ENCODE results near the gene CERS6. TPM values are rescaled to one million over a fixed set of nuclear protein-coding genes. Genes with fewer than 3 reads are reported as not detected.

Gene CERS6
- total and polyA plus RNA-seq, 10 of the 15 experiments (the other 5 are each of a cell fraction or from before 2014, with no cell fraction given) = 1.3 to 20.4 (median 14.1) TPM

DNA sequence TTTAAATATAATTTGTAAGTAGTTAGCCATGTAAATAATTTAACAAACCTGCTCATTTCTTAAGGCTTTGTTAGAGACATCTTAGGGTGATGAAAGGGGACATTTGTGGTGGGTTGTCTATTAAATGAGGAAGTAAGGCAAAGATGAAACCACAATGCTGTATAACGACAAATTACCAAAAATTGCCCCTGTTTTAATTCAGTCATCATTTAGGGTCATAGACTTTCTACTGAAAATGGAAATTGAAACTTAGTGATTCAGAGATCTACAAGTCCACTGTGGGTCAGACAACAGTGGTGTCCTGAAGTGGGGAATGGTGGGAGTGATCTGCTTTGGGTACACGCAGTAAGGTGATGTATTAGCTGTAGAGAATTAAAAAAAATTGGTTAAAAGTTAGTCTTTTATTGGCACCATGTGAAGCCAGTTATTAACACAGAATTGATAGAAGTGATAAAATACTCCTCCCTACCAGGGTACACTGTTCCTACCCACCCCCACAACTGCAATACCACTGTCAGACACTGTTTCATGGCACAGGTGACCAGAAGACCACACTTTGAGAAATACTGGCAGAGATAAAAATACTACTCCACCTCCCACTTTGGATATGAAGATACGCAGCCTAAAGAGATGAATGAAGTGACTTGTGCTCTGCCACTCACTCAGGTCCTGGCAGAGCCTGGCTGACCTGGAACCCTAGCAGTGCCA lies 13.4 kb downstream of the CERS6 start (continued):
- TF ChIP-seq BHLHE40 (IDR thresholded peaks at IDR 0.05; ENCODE audit: borderline replicate concordance in 1 of 2, low read depth in 2 of 2, low read length in 1 of 2) (peak; percentile 27 to 28; a peak in 1 of 4 replicates), WRNIP1 (IDR thresholded peaks at IDR 0.05; ENCODE audit: borderline replicate concordance, low read depth, low read length) (no peak), ASH2L (IDR thresholded peaks at IDR 0.05; ENCODE audit: borderline replicate concordance, low read depth) (no peak), RUNX3 (IDR thresholded peaks at IDR 0.05; ENCODE audit: low read length) (peak; percentile 92), EED (IDR thresholded peaks at IDR 0.05; ENCODE audit: low read depth) (0 out of 2 replicates have a peak, but pooled peaks have one; percentile 22), CREM (IDR thresholded peaks at IDR 0.05; ENCODE audit: low read depth) (0 out of 2 replicates have a peak, but pooled peaks have one; percentile 20), EZH2 (IDR thresholded peaks at IDR 0.05; ENCODE audit: borderline replicate concordance, control insufficient read depth, low read depth, low read length) (no peak), MYB (IDR thresholded peaks at IDR 0.05; ENCODE audit: borderline replicate concordance, low read depth, low read length) (no peak), CREB1 (IDR thresholded peaks at IDR 0.05; ENCODE audit: low read depth) (no peak), RBBP5 (conservative IDR thresholded peaks at IDR 0.05) (no peak), CHD1 (IDR thresholded peaks at IDR 0.05; ENCODE audit: low read depth, low read length) (no peak), ESRRA (IDR thresholded peaks at IDR 0.05; ENCODE audit: low read length) (no peak), CBX5 (IDR thresholded peaks at IDR 0.05; ENCODE audit: low read depth) (no peak), KLF5 (IDR thresholded peaks at IDR 0.05; ENCODE audit: partially characterized antibody) (no peak), TBL1XR1 (IDR thresholded peaks at IDR 0.05; ENCODE audit: low read depth, low read length) (0 out of 2 replicates have a peak, but pooled peaks have one; percentile 45)
- TF ChIP-seq, protein P1, sequence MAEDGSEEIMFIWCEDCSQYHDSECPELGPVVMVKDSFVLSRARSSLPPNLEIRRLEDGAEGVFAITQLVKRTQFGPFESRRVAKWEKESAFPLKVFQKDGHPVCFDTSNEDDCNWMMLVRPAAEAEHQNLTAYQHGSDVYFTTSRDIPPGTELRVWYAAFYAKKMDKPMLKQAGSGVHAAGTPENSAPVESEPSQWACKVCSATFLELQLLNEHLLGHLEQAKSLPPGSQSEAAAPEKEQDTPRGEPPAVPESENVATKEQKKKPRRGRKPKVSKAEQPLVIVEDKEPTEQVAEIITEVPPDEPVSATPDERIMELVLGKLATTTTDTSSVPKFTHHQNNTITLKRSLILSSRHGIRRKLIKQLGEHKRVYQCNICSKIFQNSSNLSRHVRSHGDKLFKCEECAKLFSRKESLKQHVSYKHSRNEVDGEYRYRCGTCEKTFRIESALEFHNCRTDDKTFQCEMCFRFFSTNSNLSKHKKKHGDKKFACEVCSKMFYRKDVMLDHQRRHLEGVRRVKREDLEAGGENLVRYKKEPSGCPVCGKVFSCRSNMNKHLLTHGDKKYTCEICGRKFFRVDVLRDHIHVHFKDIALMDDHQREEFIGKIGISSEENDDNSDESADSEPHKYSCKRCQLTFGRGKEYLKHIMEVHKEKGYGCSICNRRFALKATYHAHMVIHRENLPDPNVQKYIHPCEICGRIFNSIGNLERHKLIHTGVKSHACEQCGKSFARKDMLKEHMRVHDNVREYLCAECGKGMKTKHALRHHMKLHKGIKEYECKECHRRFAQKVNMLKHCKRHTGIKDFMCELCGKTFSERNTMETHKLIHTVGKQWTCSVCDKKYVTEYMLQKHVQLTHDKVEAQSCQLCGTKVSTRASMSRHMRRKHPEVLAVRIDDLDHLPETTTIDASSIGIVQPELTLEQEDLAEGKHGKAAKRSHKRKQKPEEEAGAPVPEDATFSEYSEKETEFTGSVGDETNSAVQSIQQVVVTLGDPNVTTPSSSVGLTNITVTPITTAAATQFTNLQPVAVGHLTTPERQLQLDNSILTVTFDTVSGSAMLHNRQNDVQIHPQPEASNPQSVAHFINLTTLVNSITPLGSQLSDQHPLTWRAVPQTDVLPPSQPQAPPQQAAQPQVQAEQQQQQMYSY (CRISPR knock-in tag; IDR thresholded peaks at IDR 0.05) = no peak
- TF ChIP-seq, protein P2, sequence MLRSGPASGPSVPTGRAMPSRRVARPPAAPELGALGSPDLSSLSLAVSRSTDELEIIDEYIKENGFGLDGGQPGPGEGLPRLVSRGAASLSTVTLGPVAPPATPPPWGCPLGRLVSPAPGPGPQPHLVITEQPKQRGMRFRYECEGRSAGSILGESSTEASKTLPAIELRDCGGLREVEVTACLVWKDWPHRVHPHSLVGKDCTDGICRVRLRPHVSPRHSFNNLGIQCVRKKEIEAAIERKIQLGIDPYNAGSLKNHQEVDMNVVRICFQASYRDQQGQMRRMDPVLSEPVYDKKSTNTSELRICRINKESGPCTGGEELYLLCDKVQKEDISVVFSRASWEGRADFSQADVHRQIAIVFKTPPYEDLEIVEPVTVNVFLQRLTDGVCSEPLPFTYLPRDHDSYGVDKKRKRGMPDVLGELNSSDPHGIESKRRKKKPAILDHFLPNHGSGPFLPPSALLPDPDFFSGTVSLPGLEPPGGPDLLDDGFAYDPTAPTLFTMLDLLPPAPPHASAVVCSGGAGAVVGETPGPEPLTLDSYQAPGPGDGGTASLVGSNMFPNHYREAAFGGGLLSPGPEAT (IDR thresholded peaks at IDR 0.05; ENCODE audit: low read depth) = 0 out of 2 replicates have a peak, but pooled peaks have one; percentile 17
- TF ChIP-seq, protein P3, sequence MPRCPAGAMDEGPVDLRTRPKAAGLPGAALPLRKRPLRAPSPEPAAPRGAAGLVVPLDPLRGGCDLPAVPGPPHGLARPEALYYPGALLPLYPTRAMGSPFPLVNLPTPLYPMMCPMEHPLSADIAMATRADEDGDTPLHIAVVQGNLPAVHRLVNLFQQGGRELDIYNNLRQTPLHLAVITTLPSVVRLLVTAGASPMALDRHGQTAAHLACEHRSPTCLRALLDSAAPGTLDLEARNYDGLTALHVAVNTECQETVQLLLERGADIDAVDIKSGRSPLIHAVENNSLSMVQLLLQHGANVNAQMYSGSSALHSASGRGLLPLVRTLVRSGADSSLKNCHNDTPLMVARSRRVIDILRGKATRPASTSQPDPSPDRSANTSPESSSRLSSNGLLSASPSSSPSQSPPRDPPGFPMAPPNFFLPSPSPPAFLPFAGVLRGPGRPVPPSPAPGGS (IDR thresholded peaks at IDR 0.05; ENCODE audit: borderline replicate concordance, insufficient read depth, low read depth, low read length, poor library complexity, severe bottlenecking) = no peak
- TF ChIP-seq, protein P4, sequence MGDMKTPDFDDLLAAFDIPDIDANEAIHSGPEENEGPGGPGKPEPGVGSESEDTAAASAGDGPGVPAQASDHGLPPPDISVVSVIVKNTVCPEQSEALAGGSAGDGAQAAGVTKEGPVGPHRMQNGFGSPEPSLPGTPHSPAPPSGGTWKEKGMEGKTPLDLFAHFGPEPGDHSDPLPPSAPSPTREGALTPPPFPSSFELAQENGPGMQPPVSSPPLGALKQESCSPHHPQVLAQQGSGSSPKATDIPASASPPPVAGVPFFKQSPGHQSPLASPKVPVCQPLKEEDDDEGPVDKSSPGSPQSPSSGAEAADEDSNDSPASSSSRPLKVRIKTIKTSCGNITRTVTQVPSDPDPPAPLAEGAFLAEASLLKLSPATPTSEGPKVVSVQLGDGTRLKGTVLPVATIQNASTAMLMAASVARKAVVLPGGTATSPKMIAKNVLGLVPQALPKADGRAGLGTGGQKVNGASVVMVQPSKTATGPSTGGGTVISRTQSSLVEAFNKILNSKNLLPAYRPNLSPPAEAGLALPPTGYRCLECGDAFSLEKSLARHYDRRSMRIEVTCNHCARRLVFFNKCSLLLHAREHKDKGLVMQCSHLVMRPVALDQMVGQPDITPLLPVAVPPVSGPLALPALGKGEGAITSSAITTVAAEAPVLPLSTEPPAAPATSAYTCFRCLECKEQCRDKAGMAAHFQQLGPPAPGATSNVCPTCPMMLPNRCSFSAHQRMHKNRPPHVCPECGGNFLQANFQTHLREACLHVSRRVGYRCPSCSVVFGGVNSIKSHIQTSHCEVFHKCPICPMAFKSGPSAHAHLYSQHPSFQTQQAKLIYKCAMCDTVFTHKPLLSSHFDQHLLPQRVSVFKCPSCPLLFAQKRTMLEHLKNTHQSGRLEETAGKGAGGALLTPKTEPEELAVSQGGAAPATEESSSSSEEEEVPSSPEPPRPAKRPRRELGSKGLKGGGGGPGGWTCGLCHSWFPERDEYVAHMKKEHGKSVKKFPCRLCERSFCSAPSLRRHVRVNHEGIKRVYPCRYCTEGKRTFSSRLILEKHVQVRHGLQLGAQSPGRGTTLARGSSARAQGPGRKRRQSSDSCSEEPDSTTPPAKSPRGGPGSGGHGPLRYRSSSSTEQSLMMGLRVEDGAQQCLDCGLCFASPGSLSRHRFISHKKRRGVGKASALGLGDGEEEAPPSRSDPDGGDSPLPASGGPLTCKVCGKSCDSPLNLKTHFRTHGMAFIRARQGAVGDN (IDR thresholded peaks at IDR 0.05) = no peak

Data from GM12878 (cell line).